Fibroblast of skin of left biceps (primary cell): ENCODE results near the gene TFB2M.

Source experiments
- DNase-seq, 2 experiments: peaks; one replicate each; pipeline ENCODE4 v3.0.0-alpha.2; 2013; ENCODE audit warnings: low read depth in 2 of 2

The TFB2M gene

GRCh38 chr1:246513041-246513440 lies 53.0 kb downstream of the TFB2M start:
- no peak for DNase-seq

GRCh38 chr1:246512635-246513034 lies 53.4 kb downstream of the TFB2M start:
- DNase-seq = no peak

- DNase-seq = no peak
These were observed 53.8 kb downstream of the TFB2M start for GRCh38 chr1:246512230-246512629.

GRCh38 chr1:246511203-246511602 lies 54.9 kb downstream of the TFB2M start:
- DNase-seq = no peak

GRCh38 chr1:246510147-246511030 lies 55.7 kb downstream of the TFB2M start:
- no peak for DNase-seq

- no peak for DNase-seq
These were observed 57.0 kb downstream of the TFB2M start for GRCh38 chr1:246508897-246509688.

- DNase-seq = peak; percentile 47
These were observed 59.2 kb downstream of the TFB2M start, which contains the start of gene SMYD3 for GRCh38 chr1:246506674-246507481. Gene SMYD3 (minus strand): TSS chr1:246507279.

GRCh38 chr1:246506367-246506673 lies 59.7 kb downstream of the TFB2M start:
- DNase-seq = no peak

GRCh38 chr1:246503341-246503740 lies 62.7 kb downstream of the TFB2M start:
- no peak for DNase-seq

- DNase-seq = peak; percentile 28 to 38
These were observed 68.6 kb downstream of the TFB2M start for GRCh38 chr1:246497331-246497915.

GRCh38 chr1:246492611-246493245 lies 73.3 kb downstream of the TFB2M start:
- peak; percentile 36 to 40 for DNase-seq

GRCh38 chr1:246491551-246492053 lies 74.5 kb downstream of the TFB2M start:
- no peak for DNase-seq
